NCI-H1105 treated with DMSO at 0.1 percent for 48 hours (cell line): ENCODE results near the gene FGD1.
"Not testable (repeated sequence)": the region's sequence is repeated elsewhere in the genome, so short reads cannot be mapped to it uniquely, and the experiment has no call there.

ENCODE experiments used
- DNase-seq: peaks from one replicate; lab custom pipeline; 2025; lab: John Stamatoyannopoulos, UW

FGD1 gene

GRCh38 chrX:54495814-54496516 lies at the start of gene FGD1:
TSS of gene FGD1 (minus strand) at chrX:54496234. CDS start at chrX:54495432, 802 bp downstream.
- DNase-seq: peak; percentile 51

- not testable (repeated sequence) for DNase-seq
Measured at GRCh38 chrX:54542239-54542638, 46.2 kb upstream of the FGD1 start.

- DNase-seq: no peak
Measured at GRCh38 chrX:54540289-54540688, 44.3 kb upstream of the FGD1 start.

GRCh38 chrX:54534271-54534670 lies 38.2 kb upstream of the FGD1 start:
- DNase-seq: no peak

- DNase-seq: no peak
Measured at GRCh38 chrX:54530357-54530900, 34.4 kb upstream of the FGD1 start.

- peak; percentile 84 for DNase-seq
Measured at GRCh38 chrX:54529552-54530356, 33.7 kb upstream of the FGD1 start, which contains the start of gene GNL3L. TSS of gene GNL3L (plus strand) at chrX:54530219. CDS start at chrX:54532567, 2,348 bp downstream.

GRCh38 chrX:54529151-54529550 lies 33.1 kb upstream of the FGD1 start:
- DNase-seq: peak; percentile 11

GRCh38 chrX:54509400-54509799 lies 13.4 kb upstream of the FGD1 start:
- no peak for DNase-seq

- no peak for DNase-seq
Measured at GRCh38 chrX:54496936-54497335, 902 bp upstream of the FGD1 start.

- DNase-seq: no peak
Measured at GRCh38 chrX:54496517-54496852, 451 bp upstream of the FGD1 start.

- no peak for DNase-seq
Measured at GRCh38 chrX:54494989-54495813, 833 bp downstream of the FGD1 start.

GRCh38 chrX:54494166-54494988 lies 1.7 kb downstream of the FGD1 start:
- no peak for DNase-seq

- DNase-seq: no peak
Measured at GRCh38 chrX:54492340-54492739, 3.7 kb downstream of the FGD1 start.

GRCh38 chrX:54489819-54490218 lies 6.2 kb downstream of the FGD1 start:
- DNase-seq: not testable (repeated sequence)

GRCh38 chrX:54484666-54485065 lies 11.4 kb downstream of the FGD1 start:
- DNase-seq: no peak

- no peak for DNase-seq
Measured at GRCh38 chrX:54483946-54484345, 12.1 kb downstream of the FGD1 start.

GRCh38 chrX:54482839-54483593 lies 13.0 kb downstream of the FGD1 start:
- no peak for DNase-seq

GRCh38 chrX:54479136-54480111 lies 16.6 kb downstream of the FGD1 start:
- no peak for DNase-seq
